Heart left ventricle (tissue), 16 donors: ENCODE measurements around the gene TMEM150A. TPM values are rescaled to one million over a fixed set of nuclear protein-coding genes. Genes with fewer than 3 reads are reported as not detected.

Source experiments
- ATAC-seq, 4 donors: fragments of 200-7000 bp; cut with Tn5 transposase; one replicate each; pipeline ENCODE4 v1.9.1; 2020 to 2022; ENCODE audit warnings: moderate library complexity in 4 of 4, mild to moderate bottlenecking in 3 of 4, moderate number of reproducible peaks in 1 of 4
- DNase-seq, 5 donors: peaks; one replicate each; pipeline ENCODE4 v3.0.0-alpha.2; 2020
- H3K27ac ChIP-seq, 12 donors: fragments of 200-600 bp; sonication (generic) in 4 of 12; one replicate each; pipeline versions ENCODE4 v1.5.0 to v1.8.0; 2016 to 2022; ENCODE audit warnings: mild to moderate bottlenecking in 2 of 12
- H3K27me3 ChIP-seq, 9 donors: fragments of 200-600 bp; sonication (generic) in 2 of 9; one replicate each; pipeline versions ENCODE4 v1.5.1 to v1.8.0; 2016 to 2022; ENCODE audit warnings: mild to moderate bottlenecking in 3 of 9
- H3K36me3 ChIP-seq, 9 donors: fragments of 200-600 bp; sonication (generic) in 2 of 9; one replicate each; pipeline versions ENCODE4 v1.5.0 to v1.8.0; 2018 to 2022; ENCODE audit warnings: mild to moderate bottlenecking in 2 of 9
- H3K4me1 ChIP-seq, 12 donors: fragments of 200-600 bp; sonication (generic) in 4 of 12; one replicate each; pipeline versions ENCODE4 v1.5.0 to v1.8.0; 2016 to 2022; ENCODE audit warnings: mild to moderate bottlenecking in 3 of 12
- H3K4me3 ChIP-seq, 12 donors: fragments of 200-600 bp; sonication (generic) in 4 of 12; one replicate each; pipeline versions ENCODE4 v1.5.0 to v1.8.0; 2017 to 2022; ENCODE audit warnings: mild to moderate bottlenecking in 9 of 12, moderate library complexity in 4 of 12
- H3K9me3 ChIP-seq, 12 donors: fragments of 200-600 bp; sonication (generic) in 4 of 12; one replicate each; pipeline versions ENCODE4 v1.5.0 to v1.8.0; 2016 to 2022; ENCODE audit warnings: mild to moderate bottlenecking in 1 of 12
- CTCF ChIP-seq, 12 donors: fragments of 200-600 bp; sonication (generic) in 4 of 12; IDR thresholded peaks; one replicate each; pipeline versions ENCODE4 v1.5.0 to v1.8.0; 2018 to 2022; ENCODE audit warnings: antibody characterized with exemption in 12 of 12, mild to moderate bottlenecking in 5 of 12
- POLR2A ChIP-seq, 2 donors: fragments of 450-650 bp; IDR thresholded peaks; one replicate each; pipeline ENCODE4 v1.6.1; 2017; ENCODE audit warnings: antibody characterized with exemption in 2 of 2, mild to moderate bottlenecking in 2 of 2, moderate library complexity in 2 of 2
- WGBS, 4 donors: extraction: QIAGEN DNeasy Blood & Tissue Kit in 2 of 4; methylation state at CpG; one replicate each; pipeline versions ENCODE4 v1.1.5 to v1.1.7; 2013 to 2018; 5-methylcytosine and 5-hydroxymethylcytosine counted together
- intact Hi-C, 10 donors: fragments of 100-400 bp; cut with DNase I; formaldehyde crosslinking; loops; one replicate each; pipeline versions ENCODE4 v1.11.1 to v1.14.2; 2022
- polyA plus RNA-seq, 2 donors: library from polyadenylated mRNA; stranded (reverse); fragments of 200-250 nt; gene quantifications; one replicate each; pipeline ENCODE4 v1.2.3, GENCODE V29; 2013
- total RNA-seq, 9 donors: library from RNA; depleted of rRNA in 2 of 9; stranded (reverse); fragments of >200 nt in 2 of 9; fragmentation: NEBNext Ultra II Directional in 3 of 9; extraction: Animal tissue kit (Norgen Biotek cat#: 25700) in 3 of 9; gene quantifications; one replicate each; pipeline versions ENCODE4 v1.1.0 to v1.2.4, GENCODE V29; 2016 to 2023
- donor health status: ischemic (EF 13 %, LVEDD 7.1; RV severe dilation, severe dysfunction).
- donor health status: healthy with polysubstance abuse.
- donor health status: DM: no; HTN: yes; CAD: no.
- donor health status: DM: no; HTN: no; CAD: no.
- donor health status: ischemic (EF 25% LVEDD 6.9; RV normal size, moderate dysfunction).
- donor health status: ischemic (EF 25% LVEDD 5.7; RV mildly dilated, moderate dysfunction).
- donor health status: healthy.
- donor health status: DM: yes; HTN: yes; CAD: no.
- donor health status: ischemic (EF 35%, LVEDD 5.7; RV mildly dilated, moderate dysfunction).
- donor health status: nonischemic (EF 11% LVEDD 7.7; RV severe dilation, severe dysfunction).
- donor health status: DM: yes; HTN: yes; CAD: no.
- donor health status: PGD.
- donor health status: ischemic (EF 29% LVEDD 5.4; RV normal size, mild dysfunction).
- donor health status: nonischemic (EF 23%, LVEDD 6.1; RV moderate dilation, normal function).

The TMEM150A gene
- total and polyA plus RNA-seq, 11 donors, result 6.4 to 20.8 (median 11.5) TPM

- 77 to 88% (median 85%) methylated on average over 4 of the region's 4 CpGs for WGBS, 4 donors
- Histone ChIP-seq H3K27ac (peak overlapping the region; percentile 56 to 97 (median 88)), H3K4me3 (no peak overlapping the region), H3K4me1 (peaks cover 10 to 86% (median 76%) of the 10 kb centered on the region in 12 donors), H3K9me3 (no peaks in the 10 kb centered on the region), H3K27me3 (no peaks in the 10 kb centered on the region), H3K36me3 (peaks cover 0 to 12% (median 0%) of the 10 kb centered on the region in 9 donors)
- ATAC-seq (no peak), DNase-seq (peak in 1 of 5 donors; percentile 52)
- no peak for TF ChIP-seq POLR2A (IDR thresholded peaks at IDR 0.05)
- intact Hi-C loops, result no loop called here
Observed at GRCh38 chr2:85589181-85589580, 13.3 kb downstream of the TMEM150A start.

- peaks cover 10 to 85% (median 79%) of the 10 kb centered on the region in 12 donors for H3K4me1 ChIP-seq
- TF ChIP-seq CTCF (IDR thresholded peaks at IDR 0.05) (no peak), POLR2A (IDR thresholded peaks at IDR 0.05) (no peak)
- peak overlapping the region in 1 of 12 donors; percentile 29 for H3K4me3 ChIP-seq
- intact Hi-C loops, result no loop called here
- peak overlapping the region; percentile 56 to 97 (median 88) for H3K27ac ChIP-seq
- H3K9me3 ChIP-seq, result no peaks in the 10 kb centered on the region
- no peaks in the 10 kb centered on the region for H3K27me3 ChIP-seq
- ATAC-seq (no peak), DNase-seq (no peak)
- WGBS, 4 donors, result 73 to 80% (median 79%) methylated on average over 4 of the region's 4 CpGs
- H3K36me3 ChIP-seq, result peaks cover 0 to 10% (median 0%) of the 10 kb centered on the region in 9 donors
Observed at GRCh38 chr2:85588645-85589044, 13.9 kb downstream of the TMEM150A start.

GRCh38 chr2:85588236-85588635 lies 14.3 kb downstream of the TMEM150A start:
- Histone ChIP-seq H3K27me3 (no peaks in the 10 kb centered on the region), H3K27ac (peak overlapping the region; percentile 56 to 97 (median 88)), H3K4me3 (peak overlapping the region in 1 of 12 donors; percentile 29), H3K36me3 (peaks cover 0 to 8% (median 0%) of the 10 kb centered on the region in 9 donors), H3K4me1 (peaks cover 10 to 87% (median 80%) of the 10 kb centered on the region in 12 donors), H3K9me3 (no peaks in the 10 kb centered on the region)
- DNase-seq (no peak), ATAC-seq (no peak)
- 67 to 84% (median 79%) methylated on average over 4 of the region's 4 CpGs for WGBS, 4 donors
- intact Hi-C loops, result no loop called here
- TF ChIP-seq CTCF (IDR thresholded peaks at IDR 0.05), result no peak
- TF ChIP-seq POLR2A (IDR thresholded peaks at IDR 0.05), result no peak

GRCh38 chr2:85585781-85586105 lies 16.8 kb downstream of the TMEM150A start:
- DNase-seq (no peak), ATAC-seq (peak in 2 of 4 donors; percentile 2 to 14)
- no peaks in the 10 kb centered on the region for H3K27me3 ChIP-seq

More at GRCh38 chr2:85585781-85586105, 16.8 kb downstream of the TMEM150A start:
- H3K4me3 ChIP-seq, result peak overlapping the region in 10 of 12 donors; percentile 61 to 90 (median 74)
- peak overlapping the region; percentile 87 to 97 (median 94) for H3K27ac ChIP-seq
- intact Hi-C loops, result no loop called here
- peaks cover 10 to 90% (median 64%) of the 10 kb centered on the region in 12 donors for H3K4me1 ChIP-seq
- peaks cover 0 to 11% (median 0%) of the 10 kb centered on the region in 9 donors for H3K36me3 ChIP-seq
- TF ChIP-seq CTCF (IDR thresholded peaks at IDR 0.05) (no peak), POLR2A (IDR thresholded peaks at IDR 0.05) (no peak)
- 37 to 65% (median 46%) methylated on average over 1 of the region's 1 CpG for WGBS, 4 donors
- no peaks in the 10 kb centered on the region for H3K9me3 ChIP-seq
